Measurements from ENCODE around the gene TCN1. TPM values are rescaled to one million over a fixed set of nuclear protein-coding genes. Genes with fewer than 3 reads are reported as not detected.

TCN1 gene
- total and polyA plus RNA-seq, 2 of the 8 experiments (the other 6 are each of a cell fraction or from before 2014, with no cell fraction given) = not detected

GRCh38 chr11:59814021-59814420 is 52.3 kb downstream of the TCN1 start:
- Histone ChIP-seq H4K91ac (replicated peaks; ENCODE audit: insufficient read length, low read length) (no peak overlapping the region), H3K4me3 (ENCODE audit: extremely low read depth in 1 of 4, insufficient read depth in 2 of 4, low read depth in 3 of 4, low read length in 4 of 4) (peak overlapping the region in 1 of 4 experiments; percentile 63; a peak in 2 of 8 replicates), H3K27me3 (replicated peaks in 1 of 4; ENCODE audit: control insufficient read depth in 3 of 4, extremely low read depth in 1 of 4, insufficient read depth in 3 of 4, low read length in 3 of 4) (no peaks in the 10 kb centered on the region), H4K5ac (ENCODE audit: insufficient read length, low read depth, low read length) (peak overlapping the region; percentile 19), H2BK15ac (ENCODE audit: low read length) (no peak overlapping the region), H2BK5ac (ENCODE audit: low read depth, low read length) (no peak overlapping the region), H2AK5ac (ENCODE audit: low read depth, low read length) (no peak overlapping the region), H2BK120ac (replicated peaks; ENCODE audit: low read depth, low read length) (no peak overlapping the region), H3K14ac (ENCODE audit: insufficient read length) (no peak overlapping the region), H3K23me2 (ENCODE audit: low read depth, low read length) (0 out of 2 replicates have a peak, but pooled peaks cover 4% of the 10 kb centered on the region), H2BK20ac (ENCODE audit: low read length) (no peak overlapping the region), H3K18ac (ENCODE audit: extremely low read depth, low read length) (no peak overlapping the region), H3K4ac (replicated peaks; ENCODE audit: insufficient read length, low read depth, low read length) (no peak overlapping the region), H3K79me1 (ENCODE audit: low read depth, low read length) (0 out of 2 replicates have a peak, but pooled peaks cover 3% of the 10 kb centered on the region), H4K20me1 (replicated peaks in 1 of 2; ENCODE audit: control insufficient read depth in 1 of 2, insufficient read depth in 2 of 2, low read length in 2 of 2) (no peaks in the 10 kb centered on the region), H3K9ac (replicated peaks in 1 of 4; ENCODE audit: extremely low read depth in 1 of 4, low read depth in 3 of 4, low read length in 3 of 4) (no peak overlapping the region), H3K4me2 (ENCODE audit: insufficient read depth in 1 of 2, low read depth in 2 of 2, low read length in 2 of 2) (peak overlapping the region; percentile 61 to 78; a peak in 3 of 4 replicates), H3K56ac (replicated peaks; ENCODE audit: insufficient read length, low read depth, low read length) (no peak overlapping the region), H3K4me1 (replicated peaks in 1 of 4; ENCODE audit: control insufficient read depth in 3 of 4, insufficient read depth in 4 of 4, low read length in 3 of 4) (peaks cover 6 to 15% (median 9%) of the 10 kb centered on the region in 4 experiments), H3K9me3 (ENCODE audit: insufficient read depth in 2 of 2, low read depth in 1 of 2, low read length in 1 of 2) (no peaks in the 10 kb centered on the region), H4K8ac (ENCODE audit: extremely low read depth, insufficient read depth, low read length) (no peak overlapping the region), H3K79me2 (ENCODE audit: control insufficient read depth in 1 of 2, insufficient read depth in 2 of 2, low read length in 2 of 2) (peaks cover 0 to 10% of the 10 kb centered on the region in 2 experiments; a peak in 2 of 4 replicates), H2AFZ (ENCODE audit: low read length) (no peak overlapping the region), H3K36me3 (ENCODE audit: control insufficient read depth in 2 of 4, insufficient read depth in 4 of 4, low read length in 3 of 4) (no peaks in the 10 kb centered on the region), H3K27ac (ENCODE audit: low read depth, low read length) (no peak overlapping the region), H2BK12ac (ENCODE audit: low read depth, low read length) (no peak overlapping the region), H3K23ac (ENCODE audit: insufficient read length) (no peak overlapping the region)
- no peak for DNase-seq (ENCODE audit: low read depth in 1 of 2, low spot score in 2 of 2)
- ChIA-PET CTCF (ENCODE audit: partially characterized antibody) (interaction anchor here (0.8 to 2.9 kb wide), 3 partner anchors 11 to 307 kb away, joined by 3 to 14 read pairs (median 3); no protein-coding TSS in a partner anchor), POLR2A (ENCODE audit: partially characterized antibody) (interaction anchor here (0.6 kb wide), 1 partner anchor 642 kb away, joined by 3 read pairs; the partner anchor contains the start of gene DTX4)
- 81% methylated on average over 1 of the region's 1 CpG; no CpG with 5 or more reads in 1 of the 2 experiments for WGBS, 2 experiments (ENCODE audit: extremely low coverage in 1 of 2, insufficient coverage in 1 of 2, insufficient read length in 1 of 2, insufficient replicate concordance in 2 of 2, low coverage in 1 of 2, low lambda C conversion rate in 2 of 2, missing lambda C conversion rate in 1 of 2)
- no peak for FAIRE-seq
- no peak for TF ChIP-seq ASH2L (IDR thresholded peaks at IDR 0.05; ENCODE audit: low read length)
- TF ChIP-seq SAP30 (IDR thresholded peaks at IDR 0.05; ENCODE audit: insufficient read depth, insufficient replicate concordance, low read length) = no peak
- TF ChIP-seq SIX5 (IDR thresholded peaks at IDR 0.05; ENCODE audit: low read depth, low read length) = no peak
- no peak for TF ChIP-seq BCL11A (IDR thresholded peaks at IDR 0.05; ENCODE audit: low read depth in 2 of 2, low read length in 2 of 2)
- TF ChIP-seq RAD21 (IDR thresholded peaks at IDR 0.05 in 1 of 2, conservative IDR thresholded peaks at IDR 0.05 in 1 of 2; ENCODE audit: low read depth in 2 of 2, low read length in 2 of 2) = no peak
- TF ChIP-seq ATF2 (IDR thresholded peaks at IDR 0.05; ENCODE audit: low read length) = no peak
- no peak for TF ChIP-seq SIRT6 (IDR thresholded peaks at IDR 0.05; ENCODE audit: low read length)
- no peak for TF ChIP-seq YY1 (IDR thresholded peaks at IDR 0.05; ENCODE audit: low read depth, low read length)
- no peak for TF ChIP-seq SP1 (IDR thresholded peaks at IDR 0.05; ENCODE audit: low read depth, low read length)
- TF ChIP-seq NRF1 (IDR thresholded peaks at IDR 0.05; ENCODE audit: low read depth, low read length) = no peak
- no peak for TF ChIP-seq PHF8 (conservative IDR thresholded peaks at IDR 0.05; ENCODE audit: low read depth, low read length)

Data from H1 (cell line).